ENCODE results near the gene TPCN1. TPM values are rescaled to one million over a fixed set of nuclear protein-coding genes. Genes with fewer than 3 reads are reported as not detected.

TPCN1 gene
- polyA plus RNA-seq, 3 donors, result 31.2 to 50.5 (median 34.4) TPM

GRCh38 chr12:113248842-113249435 is 27.7 kb downstream of the TPCN1 start:
- DNase-seq (ENCODE audit: extremely low read depth in 1 of 11, low read depth in 9 of 11, low spot score in 4 of 11), result no peak

- no peak for DNase-seq (ENCODE audit: extremely low read depth in 1 of 11, low read depth in 9 of 11, low spot score in 4 of 11)
These were observed 28.3 kb downstream of the TPCN1 start for GRCh38 chr12:113249546-113249945.

- no peak for DNase-seq (ENCODE audit: extremely low read depth in 1 of 11, low read depth in 9 of 11, low spot score in 4 of 11)
These were observed 28.8 kb downstream of the TPCN1 start for GRCh38 chr12:113250045-113250444.

GRCh38 chr12:113251404-113252070 is 30.3 kb downstream of the TPCN1 start:
- DNase-seq (ENCODE audit: extremely low read depth in 1 of 11, low read depth in 9 of 11, low spot score in 4 of 11), result no peak

GRCh38 chr12:113252494-113252893 is 31.2 kb downstream of the TPCN1 start:
- DNase-seq (ENCODE audit: extremely low read depth in 1 of 11, low read depth in 9 of 11, low spot score in 4 of 11), result no peak

GRCh38 chr12:113253532-113254285 is 32.4 kb downstream of the TPCN1 start:
- no peak for DNase-seq (ENCODE audit: extremely low read depth in 1 of 11, low read depth in 9 of 11, low spot score in 4 of 11)

GRCh38 chr12:113254298-113254697 is 33.0 kb downstream of the TPCN1 start:
- DNase-seq (ENCODE audit: extremely low read depth in 1 of 11, low read depth in 9 of 11, low spot score in 4 of 11), result no peak

GRCh38 chr12:113257564-113257963 is 36.3 kb downstream of the TPCN1 start:
- DNase-seq (ENCODE audit: extremely low read depth in 1 of 11, low read depth in 9 of 11, low spot score in 4 of 11), result no peak

- DNase-seq (ENCODE audit: extremely low read depth in 1 of 11, low read depth in 9 of 11, low spot score in 4 of 11), result no peak
These were observed 38.9 kb downstream of the TPCN1 start for GRCh38 chr12:113260127-113260526.

- no peak for DNase-seq (ENCODE audit: extremely low read depth in 1 of 11, low read depth in 9 of 11, low spot score in 4 of 11)
These were observed 39.5 kb downstream of the TPCN1 start for GRCh38 chr12:113260636-113261300.

GRCh38 chr12:113261847-113262470 is 40.7 kb downstream of the TPCN1 start:
- DNase-seq (ENCODE audit: extremely low read depth in 1 of 11, low read depth in 9 of 11, low spot score in 4 of 11), result no peak

- DNase-seq (ENCODE audit: extremely low read depth in 1 of 11, low read depth in 9 of 11, low spot score in 4 of 11), result no peak
These were observed 41.4 kb downstream of the TPCN1 start for GRCh38 chr12:113262710-113263109.

- no peak for DNase-seq (ENCODE audit: extremely low read depth in 1 of 11, low read depth in 9 of 11, low spot score in 4 of 11)
These were observed 42.2 kb downstream of the TPCN1 start for GRCh38 chr12:113263431-113263963.

- no peak for DNase-seq (ENCODE audit: extremely low read depth in 1 of 11, low read depth in 9 of 11, low spot score in 4 of 11)
These were observed 45.0 kb downstream of the TPCN1 start for GRCh38 chr12:113266106-113266895.

- no peak for DNase-seq (ENCODE audit: extremely low read depth in 1 of 11, low read depth in 9 of 11, low spot score in 4 of 11)
These were observed 46.4 kb downstream of the TPCN1 start for GRCh38 chr12:113267621-113268020.

GRCh38 chr12:113268136-113268535 is 46.9 kb downstream of the TPCN1 start:
- no peak for DNase-seq (ENCODE audit: extremely low read depth in 1 of 11, low read depth in 9 of 11, low spot score in 4 of 11)

GRCh38 chr12:113268621-113269020 is 47.4 kb downstream of the TPCN1 start:
- DNase-seq (ENCODE audit: extremely low read depth in 1 of 11, low read depth in 9 of 11, low spot score in 4 of 11), result no peak

- DNase-seq (ENCODE audit: extremely low read depth in 1 of 11, low read depth in 9 of 11, low spot score in 4 of 11), result no peak
These were observed 48.1 kb downstream of the TPCN1 start for GRCh38 chr12:113269257-113269943.
